K562 (cell line): ENCODE data around the gene TBC1D5. TPM values are rescaled to one million over a fixed set of nuclear protein-coding genes. Genes with fewer than 3 reads are reported as not detected.

Experiments
- ATAC-seq: fragments of 200-7000 bp; cut with Tn5 transposase; 3 replicates; pipeline ENCODE4 v1.9.1; 2020; ENCODE audit warnings: moderate library complexity
- BruUV-seq: library from RNA; stranded (reverse); fragments of 400-500 nt; replicated peaks from 2 replicates; lab custom pipeline; 2021; lab: Mats Ljungman, UMichigan
- CTCF ChIA-PET: fragments of 300-600 bp; formaldehyde crosslinking; extraction: SDS; loops from one replicate; lab custom pipeline; 2021; ENCODE audit warnings: low intra/inter-chr PET ratio; lab: Yijun Ruan, JAX
- POLR2A ChIA-PET: fragments of 300-600, 350-650 bp; sonication (Branson Sonifier 250); formaldehyde crosslinking; extraction: SDS; loops from one replicate; lab custom pipeline; 2021; ENCODE audit warnings: antibody characterized with exemption, inconsistent platforms; lab: Yijun Ruan, JAX
- DNase-seq, 4 experiments: peaks; one replicate each; pipeline versions ENCODE4 v3.0.0 to v3.0.0-alpha.2; 2011 to 2018; ENCODE audit warnings: low spot score in 3 of 4, mixed read lengths in 3 of 4; ENCODE audit errors: extremely low read depth in 1 of 4
- FAIRE-seq: peaks from 2 replicates; lab custom pipeline; 2011; peaks lifted over from hg19 to GRCh38; lab: Jason Lieb, UNC
- H2AFZ ChIP-seq: 2 replicates; pipeline ENCODE4 v1.6.0; 2011; ENCODE audit warnings: low read depth, low read length, control low read depth, inconsistent platforms
- H3K27ac ChIP-seq: fragments of 200-600 bp; 3 replicates; pipeline ENCODE4 v1.8.0; 2011; ENCODE audit warnings: low read depth, mild to moderate bottlenecking, control low read depth, inconsistent platforms, low read length, moderate library complexity, mixed read lengths; ENCODE audit errors: extremely low read depth
- H3K27me3 ChIP-seq, 2 experiments: fragments of 300-600 bp in 1 of 2; 2 replicates in 1 of 2; 3 replicates in 1 of 2; pipeline versions ENCODE4 v1.6.0 to v1.8.0; 2011; ENCODE audit warnings: inconsistent platforms in 2 of 2, low read length in 2 of 2, mild to moderate bottlenecking in 1 of 2, mixed read lengths in 1 of 2, moderate library complexity in 1 of 2; ENCODE audit not compliant: control insufficient read depth in 2 of 2, insufficient read depth in 2 of 2
- H3K36me3 ChIP-seq: fragments of 300-600 bp; 3 replicates; pipeline ENCODE4 v1.8.0; 2011; ENCODE audit warnings: mild to moderate bottlenecking, low read length, inconsistent platforms; ENCODE audit not compliant: control insufficient read depth, insufficient read depth
- H3K4me1 ChIP-seq, 2 experiments: fragments of 200-600 bp in 1 of 2; replicated peaks in 1 of 2; 2 replicates in 1 of 2; 3 replicates in 1 of 2; pipeline versions ENCODE4 v1.5.1 to v1.8.0; 2011; ENCODE audit warnings: inconsistent platforms in 2 of 2, low read length in 2 of 2, mild to moderate bottlenecking in 1 of 2, mixed read lengths in 1 of 2, moderate library complexity in 1 of 2; ENCODE audit not compliant: control insufficient read depth in 2 of 2, insufficient read depth in 2 of 2
- H3K4me2 ChIP-seq: 2 replicates; pipeline ENCODE4 v1.6.1; 2011; ENCODE audit warnings: low read length, control low read depth, inconsistent platforms, mixed read lengths; ENCODE audit not compliant: insufficient read depth
- H3K4me3 ChIP-seq: fragments of 200-600 bp; sonication (generic), shearing (Covaris generic); 2 replicates; pipeline ENCODE4 v1.5.1; 2016; ENCODE audit warnings: control low read depth, inconsistent platforms
- H3K79me2 ChIP-seq: fragments of 200-600 bp; 3 replicates; pipeline ENCODE4 v1.8.0; 2011; ENCODE audit warnings: low read length, inconsistent platforms; ENCODE audit not compliant: control insufficient read depth, insufficient read depth
- H3K9ac ChIP-seq, 2 experiments: 2 replicates each; pipeline versions ENCODE4 v1.6.0 to v1.6.1; 2011; ENCODE audit warnings: low read depth in 2 of 2, low read length in 2 of 2, control low read depth in 1 of 2, inconsistent platforms in 1 of 2, mild to moderate bottlenecking in 1 of 2, mixed read lengths in 1 of 2; ENCODE audit not compliant: insufficient read depth in 1 of 2
- H3K9me1 ChIP-seq: one replicate; pipeline ENCODE4 v1.6.0; 2011; ENCODE audit warnings: inconsistent platforms, mild to moderate bottlenecking, low read length, moderate library complexity; ENCODE audit not compliant: control insufficient read depth, insufficient read depth
- H3K9me3 ChIP-seq: replicated peaks from 2 replicates; pipeline ENCODE4 v1.5.1; 2011; ENCODE audit warnings: low read depth, low read length, inconsistent platforms; ENCODE audit not compliant: control insufficient read depth, insufficient read depth
- H4K20me1 ChIP-seq: replicated peaks from 2 replicates; pipeline ENCODE4 v1.6.1; 2011; ENCODE audit warnings: low read length, inconsistent platforms, mixed read lengths; ENCODE audit not compliant: control insufficient read depth, insufficient read depth
- ATF7 ChIP-seq: fragments of 450-650 bp; IDR thresholded peaks from 2 replicates; pipeline ENCODE4 v1.7.1; 2014; ENCODE audit warnings: mild to moderate bottlenecking, moderate library complexity
- CBX3 ChIP-seq, 2 experiments: IDR thresholded peaks; 1 replicate in 1 of 2; 2 replicates in 1 of 2; pipeline ENCODE4 v1.6.1; 2012; ENCODE audit warnings: inconsistent platforms in 2 of 2, low read length in 2 of 2, borderline replicate concordance in 1 of 2, control low read depth in 1 of 2
- DPF2 ChIP-seq: fragments of 450-650 bp; IDR thresholded peaks from 2 replicates; pipeline ENCODE4 v1.6.1; 2016
- FOSL1 ChIP-seq: fragments of 200-800 bp; sonication (Bioruptor generic); conservative IDR thresholded peaks from 2 replicates; pipeline ENCODE4 v1.6.1; 2016; ENCODE audit warnings: missing genetic modification characterization, missing compliant biosample characterization
- FOXK2 ChIP-seq, 2 experiments: fragments of 450-650 bp; IDR thresholded peaks in 1 of 2; conservative IDR thresholded peaks in 1 of 2; 2 replicates each; pipeline ENCODE4 v1.6.1; 2016; ENCODE audit warnings: low read depth in 2 of 2, mild to moderate bottlenecking in 1 of 2
- HDAC2 ChIP-seq: fragments of 450-650 bp; IDR thresholded peaks from 2 replicates; pipeline ENCODE4 v1.6.1; 2016; ENCODE audit warnings: mild to moderate bottlenecking
- MAFG ChIP-seq: fragments of 450-650 bp; conservative IDR thresholded peaks from 2 replicates; pipeline ENCODE4 v1.6.1; 2016; ENCODE audit warnings: missing genetic modification characterization, missing compliant biosample characterization
- NR2C1 ChIP-seq, 2 experiments: fragments of 450-650 bp; IDR thresholded peaks; 2 replicates each; pipeline ENCODE4 v1.6.1; 2017; ENCODE audit warnings: mild to moderate bottlenecking in 2 of 2, antibody characterized with exemption in 1 of 2, inconsistent platforms in 1 of 2, missing compliant biosample characterization in 1 of 2, missing genetic modification characterization in 1 of 2
- PHB2 ChIP-seq: fragments of 450-650 bp; IDR thresholded peaks from 2 replicates; pipeline ENCODE4 v1.6.1; 2017; ENCODE audit warnings: low read depth
- THRAP3 ChIP-seq: fragments of 450-650 bp; IDR thresholded peaks from 2 replicates; pipeline ENCODE4 v1.6.1; 2016; ENCODE audit warnings: mild to moderate bottlenecking, inconsistent platforms, borderline replicate concordance
- ZNF57 ChIP-seq: fragments of 450-650 bp; formaldehyde crosslinking; IDR thresholded peaks from 2 replicates; pipeline ENCODE4 v1.4.0; 2020; ENCODE audit warnings: mild to moderate bottlenecking, moderate library complexity
- ZNF589 ChIP-seq: fragments of 200-800 bp; sonication (Bioruptor generic); IDR thresholded peaks from 2 replicates; pipeline ENCODE4 v1.6.1; 2016; ENCODE audit warnings: low read depth, missing genetic modification characterization, missing compliant biosample characterization
- WGBS: fragments of 100-300 bp; shearing (Covaris generic); methylation state at CpG from one replicate; pipeline ENCODE4 v1.1.6; 2016; ENCODE audit warnings: low coverage, mixed read lengths; ENCODE audit not compliant: insufficient coverage; ENCODE audit errors: missing lambda C conversion rate; 5-methylcytosine and 5-hydroxymethylcytosine counted together
- in situ Hi-C: fragments of 300-500 bp; cut with MboI; formaldehyde crosslinking; loops from 4 replicates; pipeline ENCODE4 v1.15.0; 2018; ENCODE audit warnings: inconsistent platforms, mixed read lengths
- intact Hi-C: fragments of 100-400 bp; cut with micrococcal nuclease; formaldehyde crosslinking; loops from 2 replicates; pipeline ENCODE4 v1.14.2; 2022
- polyA plus RNA-seq, 8 experiments: library from polyadenylated mRNA; depleted of rRNA in 4 of 8; stranded (reverse) in 5 of 8; unstranded in 3 of 8; fragments of >200 nt; fragmentation: Nextera tagmentation in 2 of 8; fragmentation: Illumina TruSeq in 1 of 8; extraction: Ambion mirVana in 2 of 8; extraction: Trizol in 1 of 8; gene quantifications; 2 replicates each; pipeline versions ENCODE4 v1.2.1 to v1.2.3, GENCODE V29; 2011 to 2014; ENCODE audit warnings: inconsistent platforms in 1 of 8, missing spikeins in 1 of 8
- total RNA-seq, 7 experiments: library from RNA; depleted of rRNA in 6 of 7; stranded (reverse); fragments of >200 nt in 6 of 7; fragmentation: Illumina TruSeq in 2 of 7; extraction: Trizol in 2 of 7; gene quantifications; 2 replicates each; pipeline versions ENCODE4 v1.2.1 to v1.2.3, GENCODE V29; 2011 to 2021; ENCODE audit warnings: low replicate concordance in 1 of 7
- TF ChIP-seq, protein P1 (sequence below), 2 experiments: fragments of 150-350 bp in 1 of 2; IDR thresholded peaks; 2 replicates each; pipeline ENCODE4 v1.6.1; 2012 to 2016; ENCODE audit warnings: low read depth in 2 of 2, low read length in 2 of 2, mild to moderate bottlenecking in 1 of 2, moderate library complexity in 1 of 2

The TBC1D5 gene
- total and polyA plus RNA-seq, 9 of the 15 experiments (the other 6 are each of a cell fraction or from before 2014, with no cell fraction given), result 2.9 to 38.1 (median 25.6) TPM

DNA sequence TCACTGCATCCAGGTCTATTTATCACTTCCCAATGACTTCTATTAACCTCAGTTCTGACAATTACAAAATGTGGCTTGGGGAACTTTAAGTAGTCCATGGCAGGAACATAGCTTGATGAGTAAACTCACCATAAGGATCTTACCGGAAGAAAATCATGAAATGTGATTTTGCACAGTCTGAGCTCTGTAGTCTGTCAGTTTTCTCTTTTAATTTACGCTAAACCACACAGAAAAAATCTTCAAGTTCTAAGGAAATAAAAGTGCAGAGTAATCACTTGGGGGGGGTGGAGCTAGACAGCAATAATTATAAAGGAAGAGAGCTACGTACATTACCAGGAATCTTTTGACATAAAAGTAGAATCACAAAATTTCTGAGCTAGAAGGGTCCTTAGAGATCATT is 9.2 kb downstream of the TBC1D5 start (continued):
- TF ChIP-seq FOXK2 (conservative IDR thresholded peaks at IDR 0.05 in 1 of 2, IDR thresholded peaks at IDR 0.05 in 1 of 2; ENCODE audit: low read depth in 2 of 2) (0 out of 4 replicates have a peak, but pooled peaks of 1 of the 2 experiments have one; percentile 4), MAFG (tag) (peak; percentile 76), FOSL1 (no peak), ZNF57 (CRISPR knock-in tag) (no peak)
- TF ChIP-seq, all 486 proteins: peak for 17

DNA sequence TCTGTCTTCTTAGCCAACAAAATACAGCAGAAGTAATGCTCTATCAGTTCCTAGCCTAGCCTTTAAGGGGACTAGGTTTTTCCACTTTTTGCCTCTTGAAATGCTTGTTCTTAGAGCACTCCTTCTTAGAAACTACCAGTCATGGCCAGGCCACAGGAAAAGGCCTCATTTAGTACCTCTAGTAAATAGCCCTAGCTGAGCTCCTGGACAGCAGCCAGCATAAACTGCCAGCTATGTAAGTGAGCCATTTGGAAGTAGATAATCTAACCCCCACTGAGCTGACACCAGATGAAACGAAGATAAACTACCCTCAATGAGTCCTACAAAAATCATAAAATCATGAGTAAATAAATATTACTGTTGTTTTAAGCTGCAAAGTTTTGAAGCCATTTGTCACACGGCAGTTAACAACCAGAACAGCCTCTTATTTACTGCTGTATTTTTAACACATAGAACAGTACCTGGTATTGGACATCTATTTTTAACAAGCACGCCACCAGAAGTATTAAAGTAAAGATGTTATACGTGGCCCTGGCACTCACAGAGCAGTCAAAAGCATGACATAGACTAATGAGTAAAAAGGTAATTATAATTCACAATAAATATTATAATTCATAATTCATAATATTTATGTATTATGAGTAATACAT is 12.0 kb downstream of the TBC1D5 start:
- Histone ChIP-seq H3K4me1 (peaks cover 30 to 42% of the 10 kb centered on the region in 2 experiments), H3K9me3 (no peaks in the 10 kb centered on the region; the same call in 1 of the 2 replicates), H3K4me3 (no peak overlapping the region), H3K79me2 (peaks cover 46% of the 10 kb centered on the region), H2AFZ (peak overlapping the region; percentile 25), H3K27ac (peak overlapping the region; percentile 75), H3K9me1 (no peaks in the 10 kb centered on the region), H3K4me2 (peak overlapping the region; percentile 30), H3K27me3 (no peaks in the 10 kb centered on the region), H4K20me1 (no peaks in the 10 kb centered on the region), H3K9ac (peak overlapping the region in 1 of 2 experiments; percentile 27; a peak in 1 of 4 replicates), H3K36me3 (peaks cover 25% of the 10 kb centered on the region; the same call in 2 of the 3 replicates)
- ChIA-PET CTCF (no interaction called here), POLR2A (interaction anchor here (1.4 to 2.2 kb wide), 2 partner anchors 11 to 37 kb away, joined by 4 to 16 read pairs; partner anchors contain the start of gene TBC1D5)
- FAIRE-seq (peak; percentile 94), DNase-seq (peak in 2 of 4 experiments; percentile 86 to 98), ATAC-seq (peak; percentile 94)
- WGBS, result 4% methylated on average over 4 of the region's 4 CpGs
- intact Hi-C loops (loop anchor here (1.0 kb wide), 2 partner anchors 12 to 37 kb away; partner anchors contain the start of gene TBC1D5), in situ Hi-C loops (no loop called here)
- no TSS peak for BruUV-seq
- TF ChIP-seq DPF2 (peak; percentile 95), ZNF589 (CRISPR knock-in tag) (peak; percentile 58; the same call in 1 of the 2 replicates), THRAP3 (no peak), ATF7 (peak; percentile 55), CBX3 (IDR thresholded peaks at IDR 0.05; ENCODE audit: borderline replicate concordance in 1 of 2, low read length in 2 of 2) (0 out of 3 replicates have a peak, but pooled peaks of 1 of the 2 experiments have one; percentile 87), PHB2 (no peak), NR2C1 (IDR thresholded peaks at IDR 0.05) (no peak; the same call in 1 of the 2 replicates), NR2C1 (tag; IDR thresholded peaks at IDR 0.05) (no peak), HDAC2 (peak; percentile 64; the same call in 1 of the 2 replicates)
- TF ChIP-seq, protein P1, sequence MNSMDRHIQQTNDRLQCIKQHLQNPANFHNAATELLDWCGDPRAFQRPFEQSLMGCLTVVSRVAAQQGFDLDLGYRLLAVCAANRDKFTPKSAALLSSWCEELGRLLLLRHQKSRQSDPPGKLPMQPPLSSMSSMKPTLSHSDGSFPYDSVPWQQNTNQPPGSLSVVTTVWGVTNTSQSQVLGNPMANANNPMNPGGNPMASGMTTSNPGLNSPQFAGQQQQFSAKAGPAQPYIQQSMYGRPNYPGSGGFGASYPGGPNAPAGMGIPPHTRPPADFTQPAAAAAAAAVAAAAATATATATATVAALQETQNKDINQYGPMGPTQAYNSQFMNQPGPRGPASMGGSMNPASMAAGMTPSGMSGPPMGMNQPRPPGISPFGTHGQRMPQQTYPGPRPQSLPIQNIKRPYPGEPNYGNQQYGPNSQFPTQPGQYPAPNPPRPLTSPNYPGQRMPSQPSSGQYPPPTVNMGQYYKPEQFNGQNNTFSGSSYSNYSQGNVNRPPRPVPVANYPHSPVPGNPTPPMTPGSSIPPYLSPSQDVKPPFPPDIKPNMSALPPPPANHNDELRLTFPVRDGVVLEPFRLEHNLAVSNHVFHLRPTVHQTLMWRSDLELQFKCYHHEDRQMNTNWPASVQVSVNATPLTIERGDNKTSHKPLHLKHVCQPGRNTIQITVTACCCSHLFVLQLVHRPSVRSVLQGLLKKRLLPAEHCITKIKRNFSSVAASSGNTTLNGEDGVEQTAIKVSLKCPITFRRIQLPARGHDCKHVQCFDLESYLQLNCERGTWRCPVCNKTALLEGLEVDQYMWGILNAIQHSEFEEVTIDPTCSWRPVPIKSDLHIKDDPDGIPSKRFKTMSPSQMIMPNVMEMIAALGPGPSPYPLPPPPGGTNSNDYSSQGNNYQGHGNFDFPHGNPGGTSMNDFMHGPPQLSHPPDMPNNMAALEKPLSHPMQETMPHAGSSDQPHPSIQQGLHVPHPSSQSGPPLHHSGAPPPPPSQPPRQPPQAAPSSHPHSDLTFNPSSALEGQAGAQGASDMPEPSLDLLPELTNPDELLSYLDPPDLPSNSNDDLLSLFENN (IDR thresholded peaks at IDR 0.05; ENCODE audit: low read depth in 2 of 2, low read length in 2 of 2), result peak in 1 of 2 experiments; percentile 72; a peak in 1 of 4 replicates
